KOPT-K1 (cell line): ENCODE results near the gene NOTCH1.

Source experiments
- H3K27ac ChIP-seq: fragments of 200-600 bp; sonication (generic); 2 replicates; pipeline ENCODE4 v1.5.1; 2016; ENCODE audit warnings: antibody characterized with exemption, mild to moderate bottlenecking, low read depth, low read length; ENCODE audit not compliant: poor library complexity, severe bottlenecking
- H3K36me3 ChIP-seq: fragments of 200-600 bp; sonication (generic); 2 replicates; pipeline ENCODE4 v1.5.1; 2017; ENCODE audit warnings: antibody characterized with exemption, mild to moderate bottlenecking, low read length, moderate library complexity; ENCODE audit not compliant: insufficient read depth
- H3K9me3 ChIP-seq: fragments of 200-600 bp; sonication (generic); 2 replicates; pipeline ENCODE4 v1.5.1; 2017; ENCODE audit warnings: antibody characterized with exemption, low read length, mild to moderate bottlenecking; ENCODE audit not compliant: insufficient read depth, poor library complexity, severe bottlenecking

The NOTCH1 gene

GRCh38 chr9:136463578-136463977 lies 82.3 kb downstream of the NOTCH1 start:
- Histone ChIP-seq H3K27ac (no peak overlapping the region), H3K36me3 (peaks cover 96% of the 10 kb centered on the region), H3K9me3 (no peaks in the 10 kb centered on the region)

DNA sequence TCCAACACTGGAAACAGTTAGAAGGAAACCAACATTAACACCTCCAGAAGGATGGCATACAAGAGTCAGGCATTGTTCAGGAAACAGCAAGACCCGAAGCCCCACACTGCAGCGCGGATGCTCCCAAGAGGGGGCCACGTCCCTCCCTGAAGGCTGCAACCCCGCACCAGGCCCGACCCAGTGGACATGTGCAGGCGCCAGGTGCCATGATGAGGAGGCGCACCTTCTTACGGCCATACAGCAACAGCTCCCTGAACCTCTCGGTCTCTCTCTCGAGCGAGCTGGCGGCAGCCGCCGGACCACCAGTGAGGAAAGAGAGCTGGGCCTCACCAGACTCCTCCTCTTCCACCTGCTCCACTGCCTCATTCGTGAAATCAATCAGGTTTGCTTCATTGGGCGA lies 83.2 kb downstream of the NOTCH1 start:
- Histone ChIP-seq H3K9me3 (no peaks in the 10 kb centered on the region), H3K36me3 (peaks cover 96% of the 10 kb centered on the region), H3K27ac (no peak overlapping the region)

GRCh38 chr9:136460772-136461325 lies 85.0 kb downstream of the NOTCH1 start:
- H3K27ac ChIP-seq = no peak overlapping the region
- H3K9me3 ChIP-seq = no peaks in the 10 kb centered on the region
- peaks cover 96% of the 10 kb centered on the region for H3K36me3 ChIP-seq

DNA sequence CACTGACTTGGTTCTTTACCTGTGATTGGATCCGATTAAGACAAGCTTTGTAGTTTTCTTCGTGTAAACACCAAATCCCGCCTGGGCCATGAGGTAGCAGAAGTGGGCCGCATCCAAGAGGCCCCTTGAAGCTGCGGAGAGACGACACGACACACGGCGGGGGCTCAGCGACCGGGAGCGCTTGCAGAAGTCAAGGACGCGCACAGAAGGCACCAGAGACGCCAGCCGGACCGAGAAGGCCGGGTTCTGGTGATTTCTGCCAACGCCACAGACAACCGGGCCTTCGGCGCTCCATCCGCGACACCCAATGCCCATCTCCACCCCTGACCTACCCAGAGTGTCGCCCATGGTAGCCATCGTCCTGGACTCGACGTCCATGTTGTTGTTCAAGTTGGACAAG lies 86.4 kb downstream of the NOTCH1 start:
- peaks cover 96% of the 10 kb centered on the region for H3K36me3 ChIP-seq

DNA sequence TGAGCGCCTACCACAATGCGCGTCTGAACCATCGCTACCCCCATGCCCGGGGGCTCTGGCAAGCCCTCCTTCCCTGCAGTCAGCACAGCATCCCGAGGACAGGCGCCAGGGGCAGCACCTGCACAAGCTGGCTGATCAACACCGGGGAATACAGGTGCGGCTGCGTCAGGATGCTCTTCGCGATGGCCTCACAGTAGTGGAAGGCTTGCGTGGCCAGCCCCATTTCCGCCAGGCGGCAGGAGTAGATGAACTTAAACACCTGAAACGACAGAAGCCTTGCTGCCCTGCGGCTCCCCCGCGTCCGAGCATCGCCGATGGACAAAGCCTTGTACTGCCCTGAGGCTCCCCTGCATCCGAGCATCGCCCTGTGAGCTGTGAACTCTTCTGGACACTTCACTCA lies 88.5 kb downstream of the NOTCH1 start:
- peaks cover 90% of the 10 kb centered on the region for H3K36me3 ChIP-seq
- H3K9me3 ChIP-seq = no peaks in the 10 kb centered on the region
- no peak overlapping the region for H3K27ac ChIP-seq

More for the DNA sequence above, 86.4 kb downstream of the NOTCH1 start:
- Histone ChIP-seq H3K9me3 (no peaks in the 10 kb centered on the region), H3K27ac (no peak overlapping the region)

- H3K9me3 ChIP-seq = no peaks in the 10 kb centered on the region
- H3K36me3 ChIP-seq = peaks cover 89% of the 10 kb centered on the region
Observed at GRCh38 chr9:136456258-136456657, 89.6 kb downstream of the NOTCH1 start.

DNA sequence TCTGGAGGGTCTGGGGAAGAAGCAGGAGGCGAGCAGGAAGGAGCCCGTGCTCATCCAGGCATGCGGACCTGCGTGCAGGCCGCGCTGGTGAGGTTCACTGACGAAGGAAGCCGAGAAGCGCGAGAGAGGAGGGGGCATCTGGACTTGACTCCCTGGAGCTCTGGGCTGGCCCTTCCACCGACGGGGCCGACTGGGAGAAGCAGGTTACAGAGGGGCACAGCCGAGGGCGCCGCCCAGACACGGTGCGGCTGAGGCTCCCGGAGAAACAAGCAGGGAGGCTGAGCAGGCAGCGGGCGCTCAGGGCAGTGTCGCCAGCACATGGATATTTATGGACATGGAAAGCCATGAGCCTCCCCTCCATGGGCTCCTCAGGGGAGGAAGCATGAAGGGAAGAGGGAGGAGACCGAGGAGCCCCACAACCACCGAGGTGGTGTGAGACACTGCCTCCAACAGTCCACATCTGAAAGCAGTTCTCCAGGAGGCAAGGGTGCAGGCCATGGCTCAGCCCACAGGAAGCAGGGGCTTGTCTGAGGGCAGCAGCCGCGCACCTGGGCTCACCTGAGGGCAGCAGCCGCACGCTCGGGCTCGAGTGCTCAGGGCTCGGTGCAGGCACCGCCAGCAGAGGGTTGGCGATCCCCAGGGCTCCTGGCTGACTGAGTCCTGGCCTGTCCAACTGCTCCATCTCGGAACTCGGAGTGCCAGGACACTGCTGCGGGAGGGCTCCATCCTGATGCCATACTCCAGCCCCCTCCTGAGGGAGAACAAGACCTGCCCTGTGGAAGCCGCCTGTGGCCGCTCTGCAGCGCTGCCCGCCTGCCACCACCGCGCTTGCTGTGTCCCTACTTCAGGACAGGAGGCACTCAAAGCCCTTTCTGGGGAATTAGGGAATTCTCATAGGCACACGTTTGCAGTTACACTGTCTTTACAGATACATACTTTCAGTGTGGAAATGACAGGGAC lies 90.5 kb downstream of the NOTCH1 start:
- Histone ChIP-seq H3K27ac (no peak overlapping the region), H3K9me3 (no peaks in the 10 kb centered on the region), H3K36me3 (peaks cover 90% of the 10 kb centered on the region)

More at GRCh38 chr9:136456258-136456657, 89.6 kb downstream of the NOTCH1 start:
- no peak overlapping the region for H3K27ac ChIP-seq

DNA sequence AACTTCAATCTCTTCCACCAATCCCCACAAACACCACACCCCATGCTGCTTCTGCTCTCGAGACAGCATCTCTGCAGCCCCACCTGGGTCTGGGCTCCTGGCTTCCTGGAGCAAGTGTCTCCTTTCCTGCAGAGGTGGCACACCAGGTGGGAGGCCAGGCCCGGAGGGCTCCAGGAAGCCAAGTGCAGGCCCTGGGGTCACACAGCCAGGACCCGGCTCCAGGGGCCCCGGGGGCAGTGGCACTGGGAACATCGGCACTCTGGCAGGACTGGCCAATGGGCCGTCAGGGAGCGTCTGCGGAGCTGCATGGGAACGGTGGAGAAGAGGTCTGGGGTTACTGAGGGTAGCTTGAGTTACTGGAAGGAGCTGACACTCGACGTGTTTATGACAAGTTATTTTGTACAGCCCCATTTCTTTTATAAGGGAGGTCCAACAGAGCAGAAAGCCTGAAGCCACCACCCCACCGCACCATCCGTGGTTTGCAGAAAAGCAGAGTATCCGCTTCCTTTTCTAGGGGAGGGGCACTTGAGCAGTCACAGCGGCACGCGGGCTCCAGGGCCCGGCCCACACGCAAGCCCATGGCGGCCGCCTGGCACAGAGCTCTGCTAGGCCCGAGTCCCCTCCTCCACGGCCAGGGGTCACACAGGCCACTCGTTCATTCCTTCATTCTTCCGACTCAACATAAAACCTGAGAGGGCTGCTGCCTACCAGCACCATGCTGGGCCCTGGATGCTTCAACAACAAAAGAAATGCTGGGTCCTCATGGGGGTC lies 91.6 kb downstream of the NOTCH1 start:
- Histone ChIP-seq H3K36me3 (peaks cover 92% of the 10 kb centered on the region), H3K9me3 (no peaks in the 10 kb centered on the region), H3K27ac (no peak overlapping the region)

DNA sequence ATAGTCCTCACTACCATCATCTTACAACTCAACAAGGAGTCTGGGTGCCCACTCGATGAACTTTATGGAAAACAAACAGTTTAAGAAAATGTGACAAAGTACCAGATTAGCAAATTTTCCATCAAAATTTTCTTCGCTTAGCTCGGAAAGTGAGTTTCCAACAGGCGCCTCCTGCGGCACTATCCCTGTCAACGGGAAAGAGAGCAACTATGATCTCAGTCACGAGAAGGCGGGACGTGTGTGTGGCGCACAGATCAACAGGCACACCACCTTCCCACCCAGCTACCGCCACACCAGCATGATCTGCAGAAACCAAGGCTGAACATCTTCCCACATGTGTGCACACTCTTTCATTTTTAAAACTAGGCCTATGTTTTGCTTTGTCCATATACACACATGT lies 92.5 kb downstream of the NOTCH1 start:
- peaks cover 92% of the 10 kb centered on the region for H3K36me3 ChIP-seq
- no peak overlapping the region for H3K27ac ChIP-seq
- H3K9me3 ChIP-seq = no peaks in the 10 kb centered on the region

DNA sequence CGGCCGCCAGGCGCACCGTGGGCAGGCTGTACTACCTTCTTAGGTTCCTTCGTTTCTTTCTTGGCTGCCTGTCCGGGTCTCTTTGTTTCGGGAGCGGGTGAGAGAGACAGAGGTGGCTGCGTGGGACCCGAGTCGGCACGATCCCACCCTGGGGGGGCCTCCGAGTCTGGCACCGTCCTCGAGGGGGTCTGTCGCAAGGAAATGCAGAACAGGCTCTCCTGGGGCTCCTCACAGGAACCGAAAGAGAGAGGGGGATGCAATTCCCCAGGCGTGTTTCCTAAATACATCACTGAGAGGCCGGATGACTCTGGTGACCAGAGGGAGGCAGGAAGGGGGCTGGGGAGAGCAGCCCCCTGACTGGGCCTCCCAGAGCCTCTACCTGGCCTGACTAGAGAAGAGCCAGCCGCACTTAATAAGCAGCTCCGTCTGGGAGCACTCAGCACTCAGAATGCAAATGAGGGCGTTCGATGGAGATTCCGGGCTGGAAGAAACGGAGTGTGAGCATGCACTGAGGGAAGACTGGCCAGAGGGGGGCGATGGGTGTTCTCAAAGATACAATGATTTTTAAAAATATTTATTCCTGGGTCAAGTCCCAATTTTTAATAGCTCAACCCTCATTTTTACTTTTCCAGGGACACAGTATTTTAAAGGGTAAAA lies 94.5 kb downstream of the NOTCH1 start:
- Histone ChIP-seq H3K36me3 (peaks cover 92% of the 10 kb centered on the region), H3K27ac (no peak overlapping the region)

GRCh38 chr9:136448655-136449054 lies 97.2 kb downstream of the NOTCH1 start:
- H3K36me3 ChIP-seq = peaks cover 92% of the 10 kb centered on the region
- no peaks in the 10 kb centered on the region for H3K9me3 ChIP-seq
- H3K27ac ChIP-seq = no peak overlapping the region

More for the DNA sequence above, 94.5 kb downstream of the NOTCH1 start:
- no peaks in the 10 kb centered on the region for H3K9me3 ChIP-seq

DNA sequence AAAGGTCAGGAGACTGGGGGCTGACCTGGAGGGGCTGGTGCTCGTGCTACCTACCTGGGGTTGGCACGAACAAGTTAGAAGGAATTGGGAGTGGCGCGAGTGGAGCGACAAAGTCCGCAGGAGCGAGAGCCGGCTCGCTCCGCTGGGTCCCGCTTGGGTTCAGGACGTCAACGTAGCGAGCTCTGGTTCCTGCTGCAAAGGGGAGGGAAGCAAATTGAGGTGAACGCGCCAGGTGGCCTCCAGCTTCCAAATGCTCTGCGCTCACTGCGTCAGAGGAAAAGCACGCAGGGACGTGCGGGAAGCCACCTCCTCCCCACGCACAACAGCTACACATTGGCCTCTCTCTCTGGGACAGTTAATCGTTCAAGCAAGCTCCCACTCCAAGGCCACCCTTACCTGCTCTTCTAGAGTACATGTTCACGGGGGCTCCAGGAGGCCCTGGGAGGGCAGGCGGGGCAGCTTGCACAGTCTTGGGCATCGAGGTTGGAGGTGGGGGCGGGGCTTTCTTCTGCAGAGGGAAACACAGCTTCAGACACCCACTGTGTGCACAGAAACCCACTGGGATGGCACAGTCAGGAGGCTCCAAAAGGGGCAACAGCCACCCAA lies 98.6 kb downstream of the NOTCH1 start:
- Histone ChIP-seq H3K36me3 (peaks cover 98% of the 10 kb centered on the region), H3K27ac (no peak overlapping the region), H3K9me3 (no peaks in the 10 kb centered on the region)

- Histone ChIP-seq H3K27ac (no peak overlapping the region), H3K36me3 (peaks cover 100% of the 10 kb centered on the region)
Observed at GRCh38 chr9:136445799-136446198, 100.0 kb downstream of the NOTCH1 start.

More at GRCh38 chr9:136445799-136446198, 100.0 kb downstream of the NOTCH1 start:
- no peaks in the 10 kb centered on the region for H3K9me3 ChIP-seq
